HG03045 (cell line): Measurements from ENCODE around the gene GABRG3.

Source experiments
- ATAC-seq: cut with Tn5 transposase; IDR thresholded peaks from one replicate; pipeline ENCODE4 v1.9.1; 2021; ENCODE audit warnings: mild to moderate bottlenecking, moderate library complexity; ENCODE audit not compliant: unreplicated experiment

GABRG3 gene

GRCh38 chr15:27396521-27396920 is 425.5 kb downstream of the GABRG3 start:
- ATAC-seq: no peak

GRCh38 chr15:27396996-27397395 is 426.0 kb downstream of the GABRG3 start:
- no peak for ATAC-seq

GRCh38 chr15:27398631-27399161 is 427.7 kb downstream of the GABRG3 start:
- ATAC-seq: no peak

GRCh38 chr15:27399241-27399640 is 428.3 kb downstream of the GABRG3 start:
- ATAC-seq: no peak

GRCh38 chr15:27401471-27401870 is 430.5 kb downstream of the GABRG3 start:
- ATAC-seq: no peak

GRCh38 chr15:27408428-27408827 is 437.4 kb downstream of the GABRG3 start:
- no peak for ATAC-seq

- ATAC-seq: no peak
Observed at GRCh38 chr15:27410996-27411605, 440.1 kb downstream of the GABRG3 start.

GRCh38 chr15:27412415-27412814 is 441.4 kb downstream of the GABRG3 start:
- ATAC-seq: no peak

GRCh38 chr15:27414168-27414870 is 443.3 kb downstream of the GABRG3 start:
- no peak for ATAC-seq

GRCh38 chr15:27418726-27419125 is 447.7 kb downstream of the GABRG3 start:
- ATAC-seq: no peak

GRCh38 chr15:27422997-27423396 is 452.0 kb downstream of the GABRG3 start:
- no peak for ATAC-seq

- ATAC-seq: no peak
Observed at GRCh38 chr15:27426805-27427204, 455.8 kb downstream of the GABRG3 start.

GRCh38 chr15:27427276-27427675 is 456.3 kb downstream of the GABRG3 start:
- ATAC-seq: no peak

- ATAC-seq: no peak
Observed at GRCh38 chr15:27428151-27428550, 457.2 kb downstream of the GABRG3 start.

GRCh38 chr15:27429577-27429976 is 458.6 kb downstream of the GABRG3 start:
- ATAC-seq: no peak

- ATAC-seq: no peak
Observed at GRCh38 chr15:27433604-27434003, 462.6 kb downstream of the GABRG3 start.

GRCh38 chr15:27438403-27439375 is 467.7 kb downstream of the GABRG3 start:
- ATAC-seq: no peak

- no peak for ATAC-seq
Observed at GRCh38 chr15:27441120-27441519, 470.1 kb downstream of the GABRG3 start.

GRCh38 chr15:27448234-27448633 is 477.3 kb downstream of the GABRG3 start:
- ATAC-seq: no peak

GRCh38 chr15:27448986-27449385 is 478.0 kb downstream of the GABRG3 start:
- no peak for ATAC-seq

- ATAC-seq: no peak
Observed at GRCh38 chr15:27449941-27450340, 479.0 kb downstream of the GABRG3 start.
